T1000 (cell line): ENCODE measurements around the gene AMBRA1.

Experiments
- DNase-seq: peaks from one replicate; lab custom pipeline; 2025; ENCODE audit warnings: mixed read lengths; lab: John Stamatoyannopoulos, UW

The AMBRA1 gene, protein sequence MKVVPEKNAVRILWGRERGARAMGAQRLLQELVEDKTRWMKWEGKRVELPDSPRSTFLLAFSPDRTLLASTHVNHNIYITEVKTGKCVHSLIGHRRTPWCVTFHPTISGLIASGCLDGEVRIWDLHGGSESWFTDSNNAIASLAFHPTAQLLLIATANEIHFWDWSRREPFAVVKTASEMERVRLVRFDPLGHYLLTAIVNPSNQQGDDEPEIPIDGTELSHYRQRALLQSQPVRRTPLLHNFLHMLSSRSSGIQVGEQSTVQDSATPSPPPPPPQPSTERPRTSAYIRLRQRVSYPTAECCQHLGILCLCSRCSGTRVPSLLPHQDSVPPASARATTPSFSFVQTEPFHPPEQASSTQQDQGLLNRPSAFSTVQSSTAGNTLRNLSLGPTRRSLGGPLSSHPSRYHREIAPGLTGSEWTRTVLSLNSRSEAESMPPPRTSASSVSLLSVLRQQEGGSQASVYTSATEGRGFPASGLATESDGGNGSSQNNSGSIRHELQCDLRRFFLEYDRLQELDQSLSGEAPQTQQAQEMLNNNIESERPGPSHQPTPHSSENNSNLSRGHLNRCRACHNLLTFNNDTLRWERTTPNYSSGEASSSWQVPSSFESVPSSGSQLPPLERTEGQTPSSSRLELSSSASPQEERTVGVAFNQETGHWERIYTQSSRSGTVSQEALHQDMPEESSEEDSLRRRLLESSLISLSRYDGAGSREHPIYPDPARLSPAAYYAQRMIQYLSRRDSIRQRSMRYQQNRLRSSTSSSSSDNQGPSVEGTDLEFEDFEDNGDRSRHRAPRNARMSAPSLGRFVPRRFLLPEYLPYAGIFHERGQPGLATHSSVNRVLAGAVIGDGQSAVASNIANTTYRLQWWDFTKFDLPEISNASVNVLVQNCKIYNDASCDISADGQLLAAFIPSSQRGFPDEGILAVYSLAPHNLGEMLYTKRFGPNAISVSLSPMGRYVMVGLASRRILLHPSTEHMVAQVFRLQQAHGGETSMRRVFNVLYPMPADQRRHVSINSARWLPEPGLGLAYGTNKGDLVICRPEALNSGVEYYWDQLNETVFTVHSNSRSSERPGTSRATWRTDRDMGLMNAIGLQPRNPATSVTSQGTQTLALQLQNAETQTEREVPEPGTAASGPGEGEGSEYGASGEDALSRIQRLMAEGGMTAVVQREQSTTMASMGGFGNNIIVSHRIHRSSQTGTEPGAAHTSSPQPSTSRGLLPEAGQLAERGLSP (N-terminal part only)

DNA sequence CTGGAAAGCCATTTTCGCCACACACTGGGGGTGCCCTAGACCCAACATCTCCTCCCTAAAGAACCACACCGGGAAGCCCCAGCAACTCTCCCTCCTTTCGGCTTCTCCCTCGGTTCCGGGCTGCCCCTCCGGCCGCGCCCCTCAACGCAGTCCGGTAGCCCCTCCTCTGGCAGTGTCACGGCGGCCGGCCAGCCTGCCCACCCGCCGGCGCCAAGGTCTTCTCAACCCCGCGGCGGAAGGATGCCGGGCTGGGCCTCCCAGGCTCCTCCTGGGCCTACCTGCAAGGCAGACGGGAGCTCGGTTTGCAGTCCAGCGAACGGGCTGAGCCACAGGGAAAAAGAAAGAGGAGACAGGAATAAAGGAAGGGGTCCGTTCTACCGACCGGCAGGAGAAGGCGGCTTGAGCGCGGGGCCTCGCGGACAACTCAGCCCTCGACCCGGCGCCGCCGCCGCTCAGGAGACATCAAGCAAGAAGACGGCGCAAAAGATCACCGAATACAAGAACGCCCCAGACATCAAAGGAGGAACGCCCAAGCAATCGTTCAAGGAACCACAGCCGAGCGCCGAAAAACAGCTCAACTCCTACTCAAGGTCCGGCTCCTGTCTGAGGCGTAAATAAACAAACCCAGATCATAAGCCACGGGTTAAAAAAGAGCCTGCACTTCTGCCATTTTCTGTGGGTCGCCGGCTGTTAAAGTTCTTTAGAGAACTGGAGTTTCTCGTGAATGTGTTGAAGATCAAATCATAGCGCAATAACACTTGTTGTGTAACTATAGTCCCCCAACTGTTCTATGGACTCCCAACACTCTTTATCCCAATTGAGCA is at the start of gene AMBRA1:
AMBRA1 (minus strand) TSS at position 474 of the 824 bp plus-strand sequence. CDS start 45,643 bp downstream, outside the sequence.
- peak; percentile 83 for DNase-seq

DNA sequence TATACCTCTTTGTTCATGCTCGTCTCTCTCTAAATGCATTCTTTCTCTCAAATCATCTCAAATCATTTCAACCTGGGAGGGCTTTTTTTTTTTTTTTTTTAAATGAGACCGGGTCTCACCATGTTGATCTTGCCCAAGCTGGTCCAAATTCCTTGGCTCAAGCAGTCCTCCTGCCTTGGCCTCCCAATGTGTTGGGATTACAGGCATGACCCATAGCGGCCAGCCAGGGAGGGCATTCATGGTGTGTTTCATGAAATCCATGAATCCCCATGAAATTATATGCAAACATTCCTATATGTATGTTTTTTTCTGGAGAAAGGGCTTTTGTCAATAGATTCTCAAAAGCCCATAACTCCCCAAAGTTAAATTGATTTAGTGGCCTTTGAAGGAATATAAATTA is 49.7 kb upstream of the AMBRA1 start:
- no peak for DNase-seq

DNA sequence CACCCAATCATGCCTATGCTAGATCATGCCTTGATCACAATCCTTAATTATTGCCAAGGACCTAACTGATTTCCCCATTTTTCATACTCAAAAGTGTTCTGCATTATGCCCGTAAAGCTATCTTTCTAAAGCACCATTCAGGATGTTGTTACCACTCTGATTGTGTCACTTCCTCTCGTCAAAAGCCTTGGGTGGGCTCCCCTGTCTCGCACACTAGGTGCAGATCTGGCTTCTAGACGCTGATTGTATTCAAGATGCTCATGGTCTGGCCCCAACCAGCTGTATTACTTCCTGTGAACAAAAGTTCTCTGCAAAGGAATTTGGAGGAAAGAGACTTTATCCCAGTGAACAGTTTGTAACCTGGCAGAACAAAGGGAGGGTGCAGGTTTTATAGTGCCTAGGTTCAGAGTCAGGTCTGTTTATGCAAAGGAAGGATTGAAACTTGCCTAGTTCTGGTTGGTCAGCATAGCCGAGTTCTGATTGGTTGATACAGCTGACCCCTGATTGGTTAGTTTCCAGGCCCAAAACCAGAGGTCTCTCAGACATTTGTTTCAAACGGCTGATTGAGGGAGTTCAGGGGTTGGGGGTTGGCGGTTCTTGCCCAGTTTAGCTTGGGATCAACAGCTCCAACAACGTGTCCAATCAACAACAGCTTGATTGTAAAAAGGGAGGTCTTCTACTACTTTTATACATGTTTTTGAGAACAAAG is 49.0 kb upstream of the AMBRA1 start:
- DNase-seq = no peak

DNA sequence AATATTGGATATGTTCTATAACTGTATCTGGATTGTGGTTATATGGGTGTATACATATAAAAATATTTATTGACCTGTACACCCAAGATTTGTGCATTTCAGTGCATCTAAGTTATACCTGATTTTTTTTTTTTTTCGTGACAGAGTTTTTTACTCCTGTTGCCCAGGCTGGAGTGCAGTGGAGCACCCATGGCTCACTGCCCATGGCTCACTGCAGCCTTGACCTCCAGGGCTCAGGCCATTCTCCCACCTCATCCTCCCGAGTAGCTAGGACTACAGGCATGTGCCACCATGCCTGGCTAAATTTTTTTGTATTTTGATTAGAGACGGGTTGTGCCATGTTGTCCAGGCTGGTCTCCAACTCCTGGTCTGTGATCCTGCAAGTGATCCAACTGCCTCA is 47.8 kb upstream of the AMBRA1 start:
- no peak for DNase-seq

DNA sequence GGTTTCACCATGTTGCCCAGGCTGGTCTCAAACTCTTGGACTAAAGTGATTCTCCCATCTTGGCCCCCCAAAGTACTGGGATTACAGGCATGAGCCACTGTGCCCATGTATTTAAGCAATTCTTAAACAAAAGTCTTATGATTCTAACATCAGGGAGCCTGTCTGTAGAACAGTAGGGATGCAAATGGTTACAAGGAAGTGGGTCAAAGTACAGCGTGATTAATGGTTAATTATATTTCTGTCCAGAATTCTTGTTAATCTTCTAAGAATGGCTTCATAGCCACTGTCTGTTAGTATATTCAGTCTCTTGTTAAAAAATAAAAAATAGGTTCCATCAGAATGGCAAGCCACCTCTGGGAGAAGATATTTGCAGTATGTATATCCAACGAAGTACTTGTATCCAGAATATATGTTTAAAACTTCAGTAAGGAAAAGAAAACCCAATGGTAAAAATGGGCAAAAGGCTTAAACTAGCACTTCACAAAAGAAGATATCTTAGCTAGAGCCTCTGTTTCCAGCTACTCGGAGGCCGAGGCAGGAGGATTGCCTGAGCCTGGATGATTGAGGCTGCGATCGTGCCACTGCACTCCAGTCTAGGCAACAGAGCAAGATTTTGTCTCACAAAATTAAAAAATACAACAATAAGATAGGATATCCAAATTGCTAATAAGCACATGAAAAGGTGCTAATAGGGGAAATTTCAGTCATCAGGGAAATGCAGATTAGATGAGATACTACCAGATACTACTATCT is 46.4 kb upstream of the AMBRA1 start:
- no peak for DNase-seq

DNA sequence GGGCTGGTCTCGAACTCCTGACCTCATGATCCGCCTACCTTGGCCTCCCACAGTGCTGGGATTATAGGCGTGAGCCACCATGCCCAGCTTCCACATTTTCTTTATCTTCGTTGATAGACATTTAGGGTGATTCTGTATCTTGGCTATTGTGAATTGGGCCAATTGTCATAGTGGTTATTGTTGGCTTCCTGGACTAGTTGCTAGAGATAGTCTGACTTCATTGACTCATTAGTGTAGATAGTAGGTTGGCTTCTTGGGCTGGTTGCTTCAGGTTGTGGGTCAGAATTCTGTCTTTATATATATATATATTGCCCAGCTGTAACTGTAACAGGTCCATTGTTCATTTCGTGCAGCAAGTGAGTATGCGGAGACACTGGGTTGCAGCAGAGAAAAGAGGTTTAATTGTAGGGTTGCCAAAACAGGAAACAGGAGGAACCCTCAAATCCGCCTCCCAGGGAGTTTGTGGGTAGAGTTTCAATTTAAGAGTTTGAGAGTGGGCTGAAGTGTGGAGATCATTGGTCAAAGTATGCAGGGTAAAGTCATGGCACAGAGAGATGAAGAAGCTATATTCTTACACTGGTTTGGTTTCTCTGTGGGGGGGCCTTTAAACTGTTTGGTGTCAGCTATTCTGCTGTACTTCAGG is 45.5 kb upstream of the AMBRA1 start:
- no peak for DNase-seq

DNA sequence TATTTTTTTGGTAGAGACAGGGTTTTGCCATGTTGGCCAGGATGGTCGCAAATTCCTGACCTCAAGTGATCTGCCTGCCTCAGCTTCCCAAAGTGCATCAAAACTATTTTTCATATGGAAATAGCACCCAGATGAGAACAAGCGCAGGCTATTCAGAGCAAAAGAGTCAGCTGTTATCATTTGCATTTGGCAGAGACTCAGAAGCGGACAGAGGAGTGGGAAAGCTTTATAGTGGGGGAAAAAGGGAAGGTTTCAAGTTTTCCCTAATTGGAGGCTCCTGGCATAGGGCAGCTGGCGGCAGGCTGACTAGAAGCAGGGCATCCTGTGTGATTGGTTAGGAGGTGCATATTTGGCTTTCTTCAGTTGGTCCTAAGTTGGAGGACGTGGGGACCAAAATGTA is 43.7 kb upstream of the AMBRA1 start:
- DNase-seq = no peak

DNA sequence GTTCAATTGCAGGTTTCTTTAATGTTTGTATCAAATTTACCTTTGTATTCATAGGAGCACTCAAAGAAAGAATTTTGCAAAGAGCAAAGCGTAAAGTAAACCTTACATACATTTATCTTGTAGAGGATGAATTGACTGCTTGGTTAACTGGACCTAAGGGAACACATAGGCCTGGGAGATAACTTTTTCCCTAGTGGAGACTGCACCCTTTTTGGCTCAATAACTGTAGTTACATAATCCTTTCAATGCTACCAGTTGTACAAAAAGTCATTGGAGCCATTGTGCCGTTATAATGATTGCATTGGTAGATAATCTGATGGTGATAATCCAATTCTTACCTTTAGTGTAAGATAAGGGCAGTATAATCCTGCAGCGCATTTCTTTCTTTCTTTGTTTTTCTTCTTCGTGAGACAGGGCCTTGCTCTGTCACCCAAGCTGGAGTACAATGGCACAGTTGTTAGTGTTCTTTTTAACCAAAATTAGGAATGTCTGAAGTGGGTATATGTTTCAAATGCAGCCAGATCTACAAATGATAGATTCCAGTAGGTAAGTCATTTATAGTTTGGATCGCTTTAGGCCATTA is 41.8 kb upstream of the AMBRA1 start:
- no peak for DNase-seq

DNA sequence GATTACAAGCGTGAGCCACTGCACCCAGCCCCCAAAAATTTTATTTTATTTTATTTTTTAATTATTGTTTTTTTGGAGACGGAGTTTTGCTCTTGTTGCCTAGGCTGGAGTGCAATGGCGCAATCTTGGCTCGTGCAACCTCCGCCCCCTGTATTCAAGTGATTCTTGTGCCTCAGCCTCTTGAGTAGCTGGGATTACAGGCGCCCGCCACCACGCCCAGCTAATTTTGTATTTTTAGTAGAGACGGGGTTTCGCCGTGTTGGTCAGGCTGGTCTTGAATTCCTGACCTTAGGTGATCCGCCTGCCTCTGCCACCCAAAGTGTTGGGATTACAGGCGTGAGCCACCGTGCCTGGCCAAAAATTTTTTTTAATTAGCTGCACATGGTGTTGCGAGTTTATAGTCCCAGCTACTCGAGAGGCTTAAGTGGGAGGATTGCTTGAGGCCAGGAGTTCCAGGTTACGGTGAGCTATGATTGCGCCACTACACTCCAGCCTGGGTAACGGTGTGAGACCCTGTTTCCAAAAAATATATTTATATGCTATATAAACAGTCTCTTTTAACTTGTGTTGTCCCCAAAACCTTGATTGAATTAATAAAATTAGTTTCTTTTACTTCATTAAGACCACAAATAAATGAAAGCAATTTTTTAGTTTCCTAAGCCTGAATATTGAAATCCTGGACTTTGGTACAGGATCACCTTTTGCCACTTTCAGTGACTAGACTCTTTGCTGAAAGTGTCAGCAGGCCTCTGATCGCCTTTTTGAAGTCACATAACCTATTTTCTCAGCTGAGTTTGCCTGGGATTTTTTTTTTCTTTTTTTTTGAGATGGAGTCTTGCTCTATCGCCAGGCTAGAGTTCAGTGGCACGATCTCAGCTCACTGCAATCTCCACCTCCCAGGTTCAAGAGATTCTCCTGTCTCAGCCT is 39.7 kb upstream of the AMBRA1 start:
- DNase-seq = no peak

DNA sequence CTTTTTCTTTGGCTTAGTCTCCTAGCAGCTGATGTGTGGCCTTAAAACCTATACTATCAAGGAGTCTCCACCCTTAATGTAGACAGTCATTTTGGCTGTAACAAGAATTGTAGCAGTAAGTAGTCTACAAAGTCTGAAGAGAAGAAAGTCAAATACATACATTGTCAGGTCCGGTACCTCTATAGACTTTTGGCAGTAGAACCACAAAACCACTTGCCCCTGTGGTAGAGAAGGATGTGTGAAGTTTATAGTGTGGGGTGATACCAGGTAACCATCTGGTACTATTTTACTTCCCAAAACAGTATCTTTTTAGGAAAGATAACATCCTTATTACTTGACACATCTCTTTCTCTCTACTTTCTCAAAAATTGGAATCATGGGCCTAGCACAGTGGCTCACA is 38.7 kb upstream of the AMBRA1 start:
- DNase-seq = no peak

DNA sequence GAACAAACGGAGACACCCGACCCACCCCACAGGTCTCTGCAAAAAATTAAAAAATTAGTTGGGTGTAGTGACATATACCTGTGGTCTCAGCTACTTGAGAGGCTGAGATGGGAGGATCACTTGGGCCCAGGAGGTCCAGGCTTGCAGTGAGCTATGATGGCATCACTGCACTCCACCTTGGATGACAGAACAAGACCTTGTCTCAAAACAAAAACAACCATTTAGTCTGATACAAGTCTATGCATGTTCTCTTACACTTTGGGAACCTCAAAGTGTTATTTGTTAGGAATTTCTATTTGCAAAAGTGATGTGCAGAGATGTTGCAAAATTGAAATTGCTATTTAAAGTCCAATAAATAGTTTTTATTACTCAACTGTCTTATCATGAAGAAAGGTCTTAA is 37.9 kb upstream of the AMBRA1 start:
- DNase-seq = no peak

DNA sequence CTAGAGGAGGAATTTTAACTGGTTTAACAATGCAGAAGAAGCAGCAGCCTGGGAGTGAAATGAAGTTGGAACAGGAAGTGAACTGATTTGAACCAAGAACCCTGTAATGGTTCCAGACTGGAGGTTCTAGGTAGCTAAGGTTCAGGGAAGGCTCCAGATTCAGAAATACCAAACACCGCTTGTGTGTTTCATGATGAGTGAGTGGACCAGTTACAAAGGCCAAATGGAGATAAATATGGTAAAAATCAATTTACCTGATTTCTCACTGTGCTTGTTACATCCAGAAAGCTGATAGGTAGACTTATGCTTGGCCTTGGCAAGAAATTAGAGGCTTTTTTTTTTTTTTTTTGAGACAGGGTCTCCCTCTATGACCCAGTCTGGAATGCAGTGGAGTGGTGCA is 36.4 kb upstream of the AMBRA1 start:
- no peak for DNase-seq

DNA sequence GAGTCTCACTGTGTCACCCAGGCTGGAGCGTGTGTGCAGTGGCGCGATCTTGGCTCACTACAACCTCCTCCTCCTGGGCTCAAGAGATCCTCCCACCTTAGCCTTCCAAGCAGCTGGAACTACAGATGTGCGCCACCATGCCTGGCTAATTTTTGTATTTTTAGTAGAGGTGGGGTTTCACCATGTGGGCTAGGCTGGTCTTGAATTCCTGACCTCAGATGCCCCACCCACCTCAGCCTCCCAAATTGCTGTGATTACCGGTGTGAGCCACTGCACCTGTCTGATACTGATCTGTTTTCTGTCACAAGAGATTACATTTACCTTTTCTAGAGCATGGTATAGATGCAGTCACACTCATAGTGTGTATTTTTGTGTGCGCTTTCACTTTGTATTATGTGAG is 35.1 kb upstream of the AMBRA1 start:
- no peak for DNase-seq

DNA sequence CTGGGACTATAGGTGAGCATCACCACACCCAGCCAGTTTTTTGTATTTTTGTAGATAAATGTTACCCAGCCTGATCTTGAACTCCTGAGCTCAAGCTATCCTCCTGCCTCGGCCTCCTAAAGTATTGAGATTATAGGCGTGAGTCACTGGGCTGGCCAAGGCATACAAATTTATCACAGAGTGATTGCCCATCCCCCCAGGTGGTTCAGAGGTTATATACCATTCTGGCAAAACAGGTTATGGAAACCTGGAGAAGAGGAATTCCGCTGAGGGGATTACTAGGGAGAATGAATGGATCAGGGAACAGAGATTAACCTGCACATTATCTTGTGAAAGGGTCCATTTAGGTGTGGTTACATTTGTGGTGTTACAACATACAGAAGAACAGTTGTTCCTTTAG is 31.6 kb upstream of the AMBRA1 start:
- no peak for DNase-seq

DNA sequence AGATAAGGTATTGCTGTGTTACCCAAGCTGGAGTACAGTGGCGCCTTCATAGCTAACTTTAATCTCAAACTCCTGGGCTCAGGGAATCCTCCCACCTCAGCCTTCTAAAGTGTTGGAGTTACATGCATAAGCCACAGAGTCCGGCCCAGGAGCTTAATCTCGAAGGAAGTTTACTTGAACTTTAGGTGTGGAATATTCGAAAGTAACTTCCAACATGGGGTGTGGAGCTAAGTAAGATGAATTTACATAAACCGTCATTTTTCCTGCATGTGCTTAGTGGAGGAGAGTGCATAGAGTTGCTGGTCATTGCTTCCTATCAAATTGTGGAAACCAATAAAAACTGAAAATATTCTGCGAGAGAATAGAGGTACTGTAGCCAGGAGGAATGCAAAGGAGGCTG is 25.0 kb upstream of the AMBRA1 start:
- DNase-seq = no peak

DNA sequence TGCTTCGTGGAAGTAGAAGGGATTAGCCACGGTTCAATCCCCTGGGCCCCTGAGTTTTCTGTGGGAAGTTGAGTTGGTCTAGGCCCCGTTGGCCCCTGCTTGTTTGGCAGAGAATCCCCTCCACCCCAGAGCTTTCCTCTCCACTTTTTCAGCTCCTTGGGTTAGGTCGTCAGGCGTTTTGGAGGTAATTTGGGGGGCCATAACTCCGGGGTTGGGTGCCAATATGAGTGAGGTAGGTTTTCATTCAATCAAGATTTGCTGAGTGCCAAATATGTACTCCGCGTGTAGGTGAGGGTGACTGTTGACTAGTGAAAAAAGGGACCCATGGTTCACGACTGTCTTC is 24.1 kb upstream of the AMBRA1 start:
- DNase-seq = no peak

DNA sequence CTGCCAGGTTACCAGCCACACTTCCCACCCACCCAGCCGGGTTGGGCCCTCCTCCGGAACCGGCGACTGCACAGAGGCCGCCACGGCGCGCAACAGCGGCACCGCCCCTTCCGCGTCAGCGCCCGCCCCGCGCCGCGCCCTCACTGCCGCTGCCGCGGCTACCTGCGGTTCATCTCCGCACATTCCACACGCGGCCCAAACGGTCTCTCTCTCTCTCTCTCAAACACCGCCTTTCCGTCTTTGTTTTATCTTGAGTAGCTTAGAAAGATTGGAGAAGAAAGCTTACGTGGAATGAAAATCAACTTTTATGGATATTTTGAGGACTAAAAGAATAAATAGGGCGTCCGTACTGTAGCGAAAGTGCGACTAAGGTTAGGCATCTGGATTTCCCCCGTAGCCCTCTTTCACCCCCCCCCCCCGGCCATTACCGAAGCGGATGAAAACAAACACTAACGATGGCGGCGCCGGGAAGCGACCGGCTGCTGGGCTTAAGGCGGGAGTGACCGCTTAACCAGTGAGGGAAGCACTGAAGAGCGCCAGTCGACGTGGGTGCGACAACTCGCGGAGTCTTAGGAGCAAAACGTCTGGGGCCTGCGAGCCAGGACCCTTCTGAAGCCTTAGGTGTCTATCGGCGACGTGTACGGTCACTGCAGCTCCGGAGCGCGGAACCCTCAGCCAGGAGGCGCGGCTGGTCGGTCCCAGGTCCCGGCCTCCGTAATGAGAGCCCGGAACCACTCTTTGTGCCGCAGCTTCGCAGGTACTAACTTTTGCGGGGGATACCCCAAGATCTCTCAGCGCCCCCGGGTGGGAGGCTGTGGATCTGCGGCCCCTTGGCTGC is 23.5 kb upstream of the AMBRA1 start, which contains the start of the genes ATG13 and HARBI1:
ATG13 (plus strand) TSS at position 420 of the 838 bp plus-strand sequence. CDS start 26,739 bp downstream, outside the sequence.
HARBI1 (minus strand) TSS at position 94 of the 838 bp plus-strand sequence. CDS start 990 bp downstream, outside the sequence.
- DNase-seq = peak; percentile 71
